ENCODE results near the gene IL18R1.

DNA sequence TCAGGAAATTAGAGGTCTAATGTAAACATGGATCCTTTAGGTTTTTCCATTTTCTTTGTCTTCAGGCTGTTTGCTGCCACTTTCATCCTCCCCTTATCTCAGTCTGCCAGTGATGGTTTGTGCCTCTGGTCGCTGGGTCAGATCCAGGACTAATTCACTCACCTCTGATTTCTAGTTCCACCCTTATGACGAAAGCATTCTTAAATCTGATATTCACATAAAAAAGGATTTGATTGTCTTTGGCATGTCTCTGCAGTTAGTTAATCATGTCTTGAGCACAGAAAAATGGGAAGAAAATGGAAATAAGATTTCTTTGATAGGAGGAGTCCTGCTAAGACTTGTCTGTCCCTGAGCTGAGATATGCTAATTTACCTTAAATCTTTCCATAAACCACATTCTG, 39.7 kb upstream of the IL18R1 start:
- TF ChIP-seq, protein P1, sequence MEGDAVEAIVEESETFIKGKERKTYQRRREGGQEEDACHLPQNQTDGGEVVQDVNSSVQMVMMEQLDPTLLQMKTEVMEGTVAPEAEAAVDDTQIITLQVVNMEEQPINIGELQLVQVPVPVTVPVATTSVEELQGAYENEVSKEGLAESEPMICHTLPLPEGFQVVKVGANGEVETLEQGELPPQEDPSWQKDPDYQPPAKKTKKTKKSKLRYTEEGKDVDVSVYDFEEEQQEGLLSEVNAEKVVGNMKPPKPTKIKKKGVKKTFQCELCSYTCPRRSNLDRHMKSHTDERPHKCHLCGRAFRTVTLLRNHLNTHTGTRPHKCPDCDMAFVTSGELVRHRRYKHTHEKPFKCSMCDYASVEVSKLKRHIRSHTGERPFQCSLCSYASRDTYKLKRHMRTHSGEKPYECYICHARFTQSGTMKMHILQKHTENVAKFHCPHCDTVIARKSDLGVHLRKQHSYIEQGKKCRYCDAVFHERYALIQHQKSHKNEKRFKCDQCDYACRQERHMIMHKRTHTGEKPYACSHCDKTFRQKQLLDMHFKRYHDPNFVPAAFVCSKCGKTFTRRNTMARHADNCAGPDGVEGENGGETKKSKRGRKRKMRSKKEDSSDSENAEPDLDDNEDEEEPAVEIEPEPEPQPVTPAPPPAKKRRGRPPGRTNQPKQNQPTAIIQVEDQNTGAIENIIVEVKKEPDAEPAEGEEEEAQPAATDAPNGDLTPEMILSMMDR (IDR thresholded peaks at IDR 0.05), result no peak
- no peak for TF ChIP-seq POLR2A (IDR thresholded peaks at IDR 0.05)
